ENCODE results near the gene ZBTB17.
"Not testable (repeated sequence)": the region's sequence is repeated elsewhere in the genome, so short reads cannot be mapped to it uniquely, and the experiment has no call there.

The ZBTB17 gene

GRCh38 chr1:15985611-15986297 is 9.9 kb upstream of the ZBTB17 start:
- in situ Hi-C loops (cut with HindIII; ENCODE audit: low pct_ligation_motif_present, low sequenced_read_pairs): no loop called here

GRCh38 chr1:15983275-15983674 is 7.4 kb upstream of the ZBTB17 start:
- Histone ChIP-seq H3K4me3 (ENCODE audit: low read depth, low read length) (no peak overlapping the region), H3K36me3 (replicated peaks) (no peaks in the 10 kb centered on the region), H3K27me3 (replicated peaks) (no peaks in the 10 kb centered on the region), H3K27ac (no peak overlapping the region)
- TF ChIP-seq CTCF (IDR thresholded peaks at IDR 0.05; ENCODE audit: low read depth, low read length, missing control alignments): no peak
- no peak for DNase-seq
- in situ Hi-C loops (cut with HindIII; ENCODE audit: low pct_ligation_motif_present, low sequenced_read_pairs): no loop called here

More at GRCh38 chr1:15985611-15986297, 9.9 kb upstream of the ZBTB17 start:
- TF ChIP-seq CTCF (IDR thresholded peaks at IDR 0.05; ENCODE audit: low read depth, low read length, missing control alignments): no peak
- no peaks in the 10 kb centered on the region for H3K36me3 ChIP-seq (replicated peaks)
- DNase-seq: no peak
- H3K27ac ChIP-seq: no peak overlapping the region
- H3K4me3 ChIP-seq (ENCODE audit: low read depth, low read length): no peak overlapping the region
- no peaks in the 10 kb centered on the region for H3K27me3 ChIP-seq (replicated peaks)

GRCh38 chr1:15981679-15982078 is 5.8 kb upstream of the ZBTB17 start:
- H3K4me3 ChIP-seq (ENCODE audit: low read depth, low read length): no peak overlapping the region
- in situ Hi-C loops (cut with HindIII; ENCODE audit: low pct_ligation_motif_present, low sequenced_read_pairs): no loop called here
- H3K27ac ChIP-seq: no peak overlapping the region
- no peaks in the 10 kb centered on the region for H3K27me3 ChIP-seq (replicated peaks)
- no peaks in the 10 kb centered on the region for H3K36me3 ChIP-seq (replicated peaks)
- TF ChIP-seq CTCF (IDR thresholded peaks at IDR 0.05; ENCODE audit: low read depth, low read length, missing control alignments): no peak
- DNase-seq: no peak

GRCh38 chr1:15977947-15978346 is 2.0 kb upstream of the ZBTB17 start:
- H3K36me3 ChIP-seq (replicated peaks); H3K27me3 ChIP-seq (replicated peaks); DNase-seq; in situ Hi-C loops (cut with HindIII; ENCODE audit: low pct_ligation_motif_present, low sequenced_read_pairs); H3K27ac ChIP-seq; H3K4me3 ChIP-seq (ENCODE audit: low read depth, low read length): not testable (repeated sequence)

- no peaks in the 10 kb centered on the region for H3K27me3 ChIP-seq (replicated peaks)
- H3K36me3 ChIP-seq (replicated peaks): peaks cover 5% of the 10 kb centered on the region
- in situ Hi-C loops (cut with HindIII; ENCODE audit: low pct_ligation_motif_present, low sequenced_read_pairs): no loop called here
- peak; percentile 43 for DNase-seq
- peak overlapping the region; percentile 85 for H3K4me3 ChIP-seq (ENCODE audit: low read depth, low read length)
- no peak for TF ChIP-seq CTCF (IDR thresholded peaks at IDR 0.05; ENCODE audit: low read depth, low read length, missing control alignments)
- H3K27ac ChIP-seq: peak overlapping the region; percentile 74
Measured at GRCh38 chr1:15975358-15975804, 520 bp downstream of the ZBTB17 start.

GRCh38 chr1:15974855-15975254 is 1.0 kb downstream of the ZBTB17 start:
- in situ Hi-C loops (cut with HindIII; ENCODE audit: low pct_ligation_motif_present, low sequenced_read_pairs): no loop called here
- no peaks in the 10 kb centered on the region for H3K27me3 ChIP-seq (replicated peaks)
- DNase-seq: no peak
- H3K27ac ChIP-seq: peak overlapping the region; percentile 74
- peaks cover 6% of the 10 kb centered on the region for H3K36me3 ChIP-seq (replicated peaks)
- peak overlapping the region; percentile 85 for H3K4me3 ChIP-seq (ENCODE audit: low read depth, low read length)
- no peak for TF ChIP-seq CTCF (IDR thresholded peaks at IDR 0.05; ENCODE audit: low read depth, low read length, missing control alignments)

Measured in brain microvascular endothelial cell (primary cell).